Keratinocyte (primary cell): Measurements from ENCODE around the gene PPM1H. TPM values are rescaled to one million over a fixed set of nuclear protein-coding genes. Genes with fewer than 3 reads are reported as not detected.

Experiments used
- DNase-seq: peaks from one replicate; pipeline ENCODE4 v3.0.0-alpha.2; 2011; ENCODE audit warnings: low read depth, missing footprints, low spot score
- FAIRE-seq: peaks from 2 replicates; lab custom pipeline; 2011; peaks lifted over from hg19 to GRCh38; lab: Jason Lieb, UNC
- H2AFZ ChIP-seq: 2 replicates; pipeline ENCODE4 v1.6.0; 2012; ENCODE audit warnings: low read length, control low read depth, inconsistent platforms; ENCODE audit not compliant: control insufficient read depth
- H3K27ac ChIP-seq: 2 replicates; pipeline ENCODE4 v1.5.1; 2011; ENCODE audit warnings: low read length; ENCODE audit not compliant: control insufficient read depth, insufficient read depth
- H3K27me3 ChIP-seq: 3 replicates; pipeline ENCODE4 v1.6.0; 2011; ENCODE audit warnings: low read length; ENCODE audit not compliant: control insufficient read depth, insufficient read depth; ENCODE audit errors: extremely low read depth
- H3K36me3 ChIP-seq, 2 experiments: 2 replicates in 1 of 2; 3 replicates in 1 of 2; pipeline ENCODE4 v1.5.1; 2011; ENCODE audit warnings: low read length in 2 of 2, mild to moderate bottlenecking in 1 of 2; ENCODE audit not compliant: control insufficient read depth in 2 of 2, insufficient read depth in 2 of 2; ENCODE audit errors: extremely low read depth in 1 of 2
- H3K4me1 ChIP-seq: 3 replicates; pipeline ENCODE4 v1.5.1; 2011; ENCODE audit warnings: low read length; ENCODE audit not compliant: control insufficient read depth, insufficient read depth; ENCODE audit errors: extremely low read depth
- H3K4me2 ChIP-seq: 3 replicates; pipeline ENCODE4 v1.6.0; 2011; ENCODE audit warnings: low read depth, low read length; ENCODE audit not compliant: control insufficient read depth, insufficient read depth; ENCODE audit errors: extremely low read depth
- H3K4me3 ChIP-seq, 3 experiments: fragments of 200-600 bp in 1 of 3; sonication (generic) in 1 of 3; 2 replicates in 2 of 3; 3 replicates in 1 of 3; pipeline ENCODE4 v1.5.1; 2011 to 2016; ENCODE audit warnings: low read length in 3 of 3, mild to moderate bottlenecking in 3 of 3, control low read depth in 2 of 3, inconsistent platforms in 1 of 3, low read depth in 1 of 3, mixed read lengths in 1 of 3, mixed run types in 1 of 3, moderate library complexity in 1 of 3; ENCODE audit not compliant: control insufficient read depth in 2 of 3, insufficient read depth in 2 of 3; ENCODE audit errors: extremely low read depth in 1 of 3
- H3K79me2 ChIP-seq: 2 replicates; pipeline ENCODE4 v1.6.0; 2012; ENCODE audit warnings: low read length; ENCODE audit not compliant: control insufficient read depth, insufficient read depth
- H3K9ac ChIP-seq: 3 replicates; pipeline ENCODE4 v1.6.0; 2011; ENCODE audit warnings: low read length; ENCODE audit not compliant: control insufficient read depth, insufficient read depth; ENCODE audit errors: extremely low read depth
- H3K9me1 ChIP-seq: 3 replicates; pipeline ENCODE4 v1.6.0; 2011; ENCODE audit warnings: low read length; ENCODE audit not compliant: control insufficient read depth, insufficient read depth; ENCODE audit errors: extremely low read depth
- H3K9me3 ChIP-seq: 2 replicates; pipeline ENCODE4 v1.5.1; 2012; ENCODE audit warnings: low read depth, low read length; ENCODE audit not compliant: control insufficient read depth
- H4K20me1 ChIP-seq: 3 replicates; pipeline ENCODE4 v1.6.0; 2011; ENCODE audit warnings: low read length; ENCODE audit not compliant: control insufficient read depth, insufficient read depth; ENCODE audit errors: extremely low read depth
- EZH2 ChIP-seq: IDR thresholded peaks from one replicate; pipeline ENCODE4 v1.6.1; 2012; ENCODE audit warnings: inconsistent platforms, mild to moderate bottlenecking, low read length, moderate library complexity
- dilution Hi-C: fragments of 300-500 bp; cut with MboI; formaldehyde crosslinking; loops from one replicate; pipeline ENCODE4 v1.7.0; 2020; ENCODE audit warnings: low sequenced_read_pairs; ENCODE audit not compliant: extremely low pct_ligation_motif_present
- polyA plus RNA-seq, 5 experiments: library from polyadenylated mRNA; depleted of rRNA in 3 of 5; stranded (reverse) in 3 of 5; stranded (forward) in 1 of 5; unstranded in 1 of 5; fragments of >200 nt; gene quantifications; 1 replicate in 1 of 5; 2 replicates in 3 of 5; 3 replicates in 1 of 5; pipeline versions ENCODE4 v1.2.1 to v1.2.3, GENCODE V29; 2011 to 2012; ENCODE audit warnings: missing spikeins in 2 of 5, low read depth in 1 of 5, low replicate concordance in 1 of 5
- TF ChIP-seq, protein P1 (sequence below), 3 experiments: IDR thresholded peaks in 1 of 3; conservative IDR thresholded peaks in 1 of 3; optimal IDR thresholded peaks in 1 of 3; 2 replicates in 2 of 3; 3 replicates in 1 of 3; pipeline versions ENCODE3 to v1.5.1; 2011; ENCODE audit warnings: low read length in 3 of 3, mild to moderate bottlenecking in 3 of 3, moderate library complexity in 2 of 3, control low read depth in 1 of 3, inconsistent platforms in 1 of 3; ENCODE audit not compliant: insufficient read depth in 2 of 3; ENCODE audit errors: extremely low read depth in 1 of 3

The PPM1H gene
- polyA plus RNA-seq, 1 donor (not counting 4 experiments of a cell fraction or from before 2014, with no cell fraction given) = 0.09 TPM

DNA sequence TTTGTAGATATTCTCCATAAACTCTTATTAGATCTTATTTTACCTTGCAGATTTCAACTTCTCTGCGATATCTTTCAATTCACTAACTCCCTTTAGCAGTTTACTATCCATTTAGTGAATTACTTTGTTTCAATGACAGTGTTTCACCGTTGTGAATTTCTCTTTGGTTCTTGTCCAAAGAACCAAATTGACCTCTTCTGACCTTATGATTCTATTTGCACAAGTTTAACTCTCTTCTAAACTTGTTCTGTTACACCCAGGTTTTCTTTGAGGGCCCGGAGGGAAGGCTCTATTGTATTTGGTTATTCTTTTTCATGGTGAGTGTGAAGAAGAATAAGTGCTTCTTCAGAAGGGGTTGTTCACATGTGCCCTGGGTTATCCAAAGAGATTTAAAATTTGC is 281.6 kb downstream of the PPM1H start:
- Histone ChIP-seq H3K27ac (no peak overlapping the region), H2AFZ (no peak overlapping the region), H3K4me3 (no peak overlapping the region), H3K36me3 (no peaks in the 10 kb centered on the region), H3K9me1 (no peaks in the 10 kb centered on the region), H3K4me1 (peaks cover 7% of the 10 kb centered on the region), H3K79me2 (no peaks in the 10 kb centered on the region), H3K4me2 (no peak overlapping the region), H4K20me1 (no peaks in the 10 kb centered on the region), H3K9me3 (no peaks in the 10 kb centered on the region), H3K9ac (no peak overlapping the region), H3K27me3 (no peaks in the 10 kb centered on the region)
- FAIRE-seq (no peak), DNase-seq (no peak)
- TF ChIP-seq, protein P1, sequence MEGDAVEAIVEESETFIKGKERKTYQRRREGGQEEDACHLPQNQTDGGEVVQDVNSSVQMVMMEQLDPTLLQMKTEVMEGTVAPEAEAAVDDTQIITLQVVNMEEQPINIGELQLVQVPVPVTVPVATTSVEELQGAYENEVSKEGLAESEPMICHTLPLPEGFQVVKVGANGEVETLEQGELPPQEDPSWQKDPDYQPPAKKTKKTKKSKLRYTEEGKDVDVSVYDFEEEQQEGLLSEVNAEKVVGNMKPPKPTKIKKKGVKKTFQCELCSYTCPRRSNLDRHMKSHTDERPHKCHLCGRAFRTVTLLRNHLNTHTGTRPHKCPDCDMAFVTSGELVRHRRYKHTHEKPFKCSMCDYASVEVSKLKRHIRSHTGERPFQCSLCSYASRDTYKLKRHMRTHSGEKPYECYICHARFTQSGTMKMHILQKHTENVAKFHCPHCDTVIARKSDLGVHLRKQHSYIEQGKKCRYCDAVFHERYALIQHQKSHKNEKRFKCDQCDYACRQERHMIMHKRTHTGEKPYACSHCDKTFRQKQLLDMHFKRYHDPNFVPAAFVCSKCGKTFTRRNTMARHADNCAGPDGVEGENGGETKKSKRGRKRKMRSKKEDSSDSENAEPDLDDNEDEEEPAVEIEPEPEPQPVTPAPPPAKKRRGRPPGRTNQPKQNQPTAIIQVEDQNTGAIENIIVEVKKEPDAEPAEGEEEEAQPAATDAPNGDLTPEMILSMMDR (optimal IDR thresholded peaks at IDR 0.05 in 1 of 3, IDR thresholded peaks at IDR 0.05 in 1 of 3, conservative IDR thresholded peaks at IDR 0.05 in 1 of 3; ENCODE audit: extremely low read depth in 1 of 3, insufficient read depth in 2 of 3, low read length in 3 of 3) = no peak
- no peak for TF ChIP-seq EZH2
- dilution Hi-C loops = no loop called here

DNA sequence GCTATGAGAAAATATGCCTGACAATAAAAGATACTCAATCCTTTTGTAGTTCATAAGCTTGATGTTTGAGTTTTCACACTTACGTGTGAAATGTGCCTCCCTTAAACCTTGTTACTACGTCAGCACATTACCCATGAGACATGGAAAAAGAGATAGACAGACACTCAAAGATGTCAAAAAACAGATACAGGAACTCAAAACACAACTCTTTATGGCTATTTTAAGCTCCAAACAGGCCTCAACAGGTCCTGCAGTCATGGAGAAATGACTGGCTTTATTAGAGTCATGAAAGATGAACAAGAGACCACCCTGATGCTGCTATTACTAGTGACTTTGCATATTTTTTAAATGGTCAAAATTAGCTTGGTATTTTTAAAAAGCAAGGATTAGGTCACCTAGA is 283.8 kb downstream of the PPM1H start:
- FAIRE-seq (no peak), DNase-seq (no peak)
- Histone ChIP-seq H3K9me3 (no peaks in the 10 kb centered on the region), H3K27me3 (no peaks in the 10 kb centered on the region), H3K4me3 (no peak overlapping the region), H3K9ac (no peak overlapping the region), H3K79me2 (no peaks in the 10 kb centered on the region), H2AFZ (peak overlapping the region; percentile 22), H3K36me3 (no peaks in the 10 kb centered on the region), H3K4me2 (no peak overlapping the region), H3K27ac (no peak overlapping the region), H3K4me1 (peaks cover 7% of the 10 kb centered on the region), H3K9me1 (no peaks in the 10 kb centered on the region), H4K20me1 (no peaks in the 10 kb centered on the region)
- TF ChIP-seq, protein P1 (optimal IDR thresholded peaks at IDR 0.05 in 1 of 3, IDR thresholded peaks at IDR 0.05 in 1 of 3, conservative IDR thresholded peaks at IDR 0.05 in 1 of 3; ENCODE audit: extremely low read depth in 1 of 3, insufficient read depth in 2 of 3, low read length in 3 of 3) = no peak
- no peak for TF ChIP-seq EZH2
- dilution Hi-C loops = no loop called here
